ENCODE results near the gene NADK2.

GRCh38 chr5:36200513-36200912, 41.2 kb downstream of the NADK2 start:
- TF ChIP-seq HDAC6 (IDR thresholded peaks at IDR 0.05; ENCODE audit: unreplicated experiment) (no peak), CTCF (IDR thresholded peaks at IDR 0.05 in 2 of 3, conservative IDR thresholded peaks at IDR 0.05 in 1 of 3; ENCODE audit: control insufficient read depth in 2 of 3, extremely low read depth in 1 of 3, insufficient read depth in 1 of 3, low read depth in 3 of 3, low read length in 3 of 3) (no peak), PAX5 (IDR thresholded peaks at IDR 0.05; ENCODE audit: borderline replicate concordance, low read depth, low read length) (no peak), FOXM1 (IDR thresholded peaks at IDR 0.05; ENCODE audit: low read depth, low read length) (no peak), NR2C2 (IDR thresholded peaks at IDR 0.05; ENCODE audit: borderline replicate concordance, control insufficient read depth, insufficient read length, low read depth) (no peak), ZNF622 (IDR thresholded peaks at IDR 0.05) (no peak), CREM (IDR thresholded peaks at IDR 0.05; ENCODE audit: low read depth) (no peak), POLR2A (IDR thresholded peaks at IDR 0.05; ENCODE audit: low read depth, low read length) (no peak), ESRRA (IDR thresholded peaks at IDR 0.05; ENCODE audit: low read length) (no peak), RCOR1 (conservative IDR thresholded peaks at IDR 0.05; ENCODE audit: low read depth, low read length) (no peak)
